SK-N-SH (cell line): Measurements from ENCODE around the gene NRSN1. TPM values are rescaled to one million over a fixed set of nuclear protein-coding genes. Genes with fewer than 3 reads are reported as not detected.
"Not testable (repeated sequence)": the region's sequence is repeated elsewhere in the genome, so short reads cannot be mapped to it uniquely, and the experiment has no call there.

Source experiments
- CTCF ChIA-PET: fragments of 300-600, 350-600 bp; formaldehyde crosslinking; extraction: SDS; loops from one replicate; lab custom pipeline; 2021; lab: Yijun Ruan, JAX
- POLR2A ChIA-PET: fragments of 350-600 bp; sonication (Branson Sonifier 250); formaldehyde crosslinking; extraction: SDS; loops from one replicate; lab custom pipeline; 2020; ENCODE audit warnings: antibody characterized with exemption, inconsistent platforms; lab: Yijun Ruan, JAX
- DNase-seq: peaks from one replicate; pipeline ENCODE4 v3.0.0; 2012
- H2AFZ ChIP-seq: fragments of 200-600 bp; sonication (generic); 2 replicates; pipeline ENCODE4 v1.8.1; 2016; ENCODE audit warnings: antibody characterized with exemption, mild to moderate bottlenecking, low read depth
- H3F3A ChIP-seq: fragments of 200-600 bp; sonication (generic); replicated peaks from 2 replicates; pipeline ENCODE3; 2016; ENCODE audit warnings: antibody characterized with exemption, mild to moderate bottlenecking; ENCODE audit not compliant: insufficient read depth
- H3K27ac ChIP-seq, 2 experiments: fragments of 200-500 bp in 1 of 2; fragments of 200-600 bp in 1 of 2; sonication (Bioruptor generic) in 1 of 2; sonication (generic), shearing (Covaris generic) in 1 of 2; 2 replicates each; pipeline versions ENCODE4 v1.5.1 to v1.6.1; 2014 to 2016; ENCODE audit warnings: low read depth in 2 of 2, inconsistent platforms in 1 of 2, low read length in 1 of 2, mild to moderate bottlenecking in 1 of 2, mixed read lengths in 1 of 2
- H3K27me3 ChIP-seq: fragments of 200-600 bp; sonication (generic), shearing (Covaris generic); 2 replicates; pipeline ENCODE4 v1.6.1; 2016; ENCODE audit warnings: mixed run types; ENCODE audit not compliant: insufficient read depth
- H3K36me3 ChIP-seq, 2 experiments: fragments of 200-500 bp in 1 of 2; fragments of 200-600 bp in 1 of 2; sonication (Bioruptor generic) in 1 of 2; sonication (generic) in 1 of 2; replicated peaks in 1 of 2; 2 replicates each; pipeline versions ENCODE3 to v1.5.1; 2014 to 2016; ENCODE audit warnings: low read length in 1 of 2, mild to moderate bottlenecking in 1 of 2; ENCODE audit not compliant: insufficient read depth in 2 of 2, control insufficient read depth in 1 of 2
- H3K4me1 ChIP-seq, 2 experiments: fragments of 200-500 bp in 1 of 2; fragments of 200-600 bp in 1 of 2; sonication (Bioruptor generic) in 1 of 2; sonication (generic), shearing (Covaris generic) in 1 of 2; 2 replicates each; pipeline versions ENCODE4 v1.5.1 to v1.6.1; 2014 to 2016; ENCODE audit warnings: low read depth in 1 of 2, low read length in 1 of 2, mixed run types in 1 of 2; ENCODE audit not compliant: insufficient read depth in 2 of 2, control insufficient read depth in 1 of 2
- H3K4me2 ChIP-seq: fragments of 200-600 bp; sonication (generic), shearing (Covaris generic); 2 replicates; pipeline ENCODE4 v1.6.1; 2017; ENCODE audit warnings: mixed run types
- H3K4me3 ChIP-seq, 2 experiments: fragments of 200-500 bp in 1 of 2; fragments of 200-600 bp in 1 of 2; sonication (Bioruptor generic) in 1 of 2; sonication (generic), shearing (Covaris generic) in 1 of 2; 2 replicates each; pipeline versions ENCODE4 v1.5.1 to v1.8.1; 2014 to 2016; ENCODE audit warnings: low read depth in 2 of 2, inconsistent platforms in 1 of 2, low read length in 1 of 2, mild to moderate bottlenecking in 1 of 2, mixed read lengths in 1 of 2, moderate library complexity in 1 of 2
- H3K79me2 ChIP-seq: fragments of 200-600 bp; sonication (generic); 2 replicates; pipeline ENCODE4 v1.8.1; 2017; ENCODE audit warnings: mild to moderate bottlenecking; ENCODE audit not compliant: insufficient read depth
- H3K9ac ChIP-seq: fragments of 200-600 bp; sonication (generic); 2 replicates; pipeline ENCODE4 v1.6.1; 2017; ENCODE audit warnings: mixed run types
- H3K9me2 ChIP-seq: fragments of 200-600 bp; sonication (generic); 2 replicates; pipeline ENCODE4 v1.6.1; 2017; ENCODE audit warnings: mixed run types
- H3K9me3 ChIP-seq: fragments of 200-600 bp; sonication (generic); 2 replicates; pipeline ENCODE4 v1.6.1; 2017; ENCODE audit warnings: mixed run types, mild to moderate bottlenecking, moderate library complexity
- H4K20me1 ChIP-seq: fragments of 200-600 bp; sonication (generic); 2 replicates; pipeline ENCODE4 v1.6.1; 2017; ENCODE audit warnings: mild to moderate bottlenecking, mixed run types; ENCODE audit not compliant: insufficient read depth
- ELF1 ChIP-seq: IDR thresholded peaks from 2 replicates; pipeline ENCODE4 v1.4.0; 2012
- EZH2phosphoT487 ChIP-seq: fragments of 200-600 bp; sonication (generic); IDR thresholded peaks from 2 replicates; pipeline ENCODE4 v1.6.1; 2017; ENCODE audit warnings: low read depth, mixed run types, mild to moderate bottlenecking, antibody characterized with exemption, moderate library complexity, borderline replicate concordance
- FOSL2 ChIP-seq: IDR thresholded peaks from 2 replicates; pipeline ENCODE4 v1.4.0; 2012; ENCODE audit warnings: low read depth, mild to moderate bottlenecking, moderate library complexity, borderline replicate concordance
- GABPA ChIP-seq: IDR thresholded peaks from 2 replicates; pipeline ENCODE4 v1.4.0; 2012; ENCODE audit warnings: low read depth, mild to moderate bottlenecking
- JUND ChIP-seq: IDR thresholded peaks from 2 replicates; pipeline ENCODE4 v1.4.0; 2012
- MEF2A ChIP-seq: IDR thresholded peaks from 2 replicates; pipeline ENCODE4 v1.4.0; 2012; ENCODE audit warnings: low read depth, borderline replicate concordance
- NRF1 ChIP-seq: IDR thresholded peaks from 2 replicates; pipeline ENCODE4 v1.6.1; 2012; ENCODE audit warnings: low read depth, mild to moderate bottlenecking, low read length
- RXRA ChIP-seq: IDR thresholded peaks from 2 replicates; pipeline ENCODE4 v1.4.0; 2012; ENCODE audit warnings: low read depth, mild to moderate bottlenecking, borderline replicate concordance
- SMC3 ChIP-seq: IDR thresholded peaks from 2 replicates; pipeline ENCODE4 v1.6.1; 2012; ENCODE audit warnings: low read depth, low read length, improper control_type of control experiment
- TAF1 ChIP-seq: IDR thresholded peaks from 2 replicates; pipeline ENCODE4 v1.6.1; 2012; ENCODE audit warnings: low read depth, mild to moderate bottlenecking, low read length, moderate library complexity, borderline replicate concordance
- TEAD4 ChIP-seq: IDR thresholded peaks from 2 replicates; pipeline ENCODE4 v1.4.0; 2012; ENCODE audit warnings: mild to moderate bottlenecking, borderline replicate concordance; ENCODE audit not compliant: insufficient read depth
- WGBS: methylation state at CpG from one replicate; pipeline ENCODE4 v1.1.6; 2017; ENCODE audit warnings: low lambda C conversion rate; 5-methylcytosine and 5-hydroxymethylcytosine counted together
- polyA plus RNA-seq, 3 experiments: library from polyadenylated mRNA; depleted of rRNA; stranded (reverse); fragments of >200 nt; gene quantifications; 2 replicates each; pipeline ENCODE4 v1.2.3, GENCODE V29; 2012
- TF ChIP-seq, protein P1 (sequence below): IDR thresholded peaks from 2 replicates; pipeline ENCODE4 v1.4.0; 2012; ENCODE audit warnings: low read depth, borderline replicate concordance

Gene NRSN1
- polyA plus RNA-seq, 1 of the 3 experiments (the other 2 are of a cell fraction) = 0.02 TPM

GRCh38 chr6:24140591-24140990, 14.6 kb downstream of the NRSN1 start:
- Histone ChIP-seq H3K4me3 (no peak overlapping the region), H3K9ac (no peak overlapping the region), H3K79me2 (no peaks in the 10 kb centered on the region), H3K9me2 (no peaks in the 10 kb centered on the region), H3K36me3 (no peaks in the 10 kb centered on the region), H3K4me1 (no peaks in the 10 kb centered on the region), H3K4me2 (no peak overlapping the region), H2AFZ (no peak overlapping the region), H3K27me3 (no peaks in the 10 kb centered on the region), H3K27ac (no peak overlapping the region), H4K20me1 (no peaks in the 10 kb centered on the region), H3F3A (no peaks in the 10 kb centered on the region)
- CTCF ChIA-PET = no interaction called here
- 83% methylated on average over 12 of the region's 13 CpGs for WGBS
- TF ChIP-seq SMC3 (no peak), GABPA (no peak), MEF2A (no peak), EZH2phosphoT487 (no peak), RXRA (no peak), JUND (no peak), NRF1 (no peak), TEAD4 (no peak), TAF1 (no peak), ELF1 (no peak)
- TF ChIP-seq, protein P1, sequence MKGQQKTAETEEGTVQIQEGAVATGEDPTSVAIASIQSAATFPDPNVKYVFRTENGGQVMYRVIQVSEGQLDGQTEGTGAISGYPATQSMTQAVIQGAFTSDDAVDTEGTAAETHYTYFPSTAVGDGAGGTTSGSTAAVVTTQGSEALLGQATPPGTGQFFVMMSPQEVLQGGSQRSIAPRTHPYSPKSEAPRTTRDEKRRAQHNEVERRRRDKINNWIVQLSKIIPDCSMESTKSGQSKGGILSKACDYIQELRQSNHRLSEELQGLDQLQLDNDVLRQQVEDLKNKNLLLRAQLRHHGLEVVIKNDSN = no peak
- TF ChIP-seq, all 33 proteins: peak for 0
- no peaks in the 10 kb centered on the region for H3K9me3 ChIP-seq
- POLR2A ChIA-PET = no interaction called here
- DNase-seq = no peak

GRCh38 chr6:24142733-24143132, 16.7 kb downstream of the NRSN1 start:
- H3K27ac ChIP-seq, H3K4me1 ChIP-seq, H4K20me1 ChIP-seq, POLR2A ChIA-PET, H3K36me3 ChIP-seq, H3K9me3 ChIP-seq, H2AFZ ChIP-seq, H3K9me2 ChIP-seq, DNase-seq, H3K9ac ChIP-seq, H3K27me3 ChIP-seq, H3K4me3 ChIP-seq, H3F3A ChIP-seq, H3K79me2 ChIP-seq, H3K4me2 ChIP-seq: not testable (repeated sequence)
- CTCF ChIA-PET = interaction anchor here (1.0 kb wide), 1 partner anchor 16 kb away, joined by 4 read pairs; no protein-coding TSS in a partner anchor
- 77% methylated on average over 8 of the region's 8 CpGs for WGBS

- H3K4me3 ChIP-seq = no peak overlapping the region
- no peak for TF ChIP-seq FOSL2
- H3K27me3 ChIP-seq = no peaks in the 10 kb centered on the region
- H2AFZ ChIP-seq = no peak overlapping the region
- no peaks in the 10 kb centered on the region for H4K20me1 ChIP-seq
- H3K9ac ChIP-seq = no peak overlapping the region
- ChIA-PET POLR2A (no interaction called here), CTCF (interaction anchor here (1.5 kb wide), 1 partner anchor 8 kb away, joined by 4 read pairs; no protein-coding TSS in a partner anchor)
- H3K9me2 ChIP-seq = no peaks in the 10 kb centered on the region
- H3K79me2 ChIP-seq = no peaks in the 10 kb centered on the region
- DNase-seq = no peak
- no peaks in the 10 kb centered on the region for H3K36me3 ChIP-seq
- 24% methylated on average over 9 of the region's 9 CpGs for WGBS
- 0 out of 2 replicates have a peak, but pooled peaks cover 3% of the 10 kb centered on the region for H3K9me3 ChIP-seq
- no peaks in the 10 kb centered on the region for H3K4me1 ChIP-seq
- no peak overlapping the region for H3K27ac ChIP-seq
- H3F3A ChIP-seq = no peaks in the 10 kb centered on the region
- H3K4me2 ChIP-seq = no peak overlapping the region
Measured at GRCh38 chr6:24145690-24146131, 19.7 kb downstream of the NRSN1 start.
